Tibial nerve (tissue), 3 donors: Measurements from ENCODE around the gene ZNF100.
"Not testable (repeated sequence)": the region's sequence is repeated elsewhere in the genome, so short reads cannot be mapped to it uniquely, and the experiment has no call there.

Experiments
- POLR2A ChIP-seq, 2 donors: fragments of 450-650 bp; IDR thresholded peaks; one replicate each; pipeline ENCODE4 v1.6.1; 2017; ENCODE audit warnings: antibody characterized with exemption in 2 of 2, mild to moderate bottlenecking in 2 of 2, moderate library complexity in 2 of 2
- TF ChIP-seq, protein P1 (sequence below), 5 experiments: fragments of 200-600 bp in 3 of 5; fragments of 450-650 bp in 2 of 5; sonication (generic) in 3 of 5; IDR thresholded peaks; one replicate each; pipeline ENCODE4 v1.5.1; 2016 to 2019; ENCODE audit warnings: antibody characterized with exemption in 5 of 5, mild to moderate bottlenecking in 3 of 5, moderate library complexity in 2 of 5

DNA sequence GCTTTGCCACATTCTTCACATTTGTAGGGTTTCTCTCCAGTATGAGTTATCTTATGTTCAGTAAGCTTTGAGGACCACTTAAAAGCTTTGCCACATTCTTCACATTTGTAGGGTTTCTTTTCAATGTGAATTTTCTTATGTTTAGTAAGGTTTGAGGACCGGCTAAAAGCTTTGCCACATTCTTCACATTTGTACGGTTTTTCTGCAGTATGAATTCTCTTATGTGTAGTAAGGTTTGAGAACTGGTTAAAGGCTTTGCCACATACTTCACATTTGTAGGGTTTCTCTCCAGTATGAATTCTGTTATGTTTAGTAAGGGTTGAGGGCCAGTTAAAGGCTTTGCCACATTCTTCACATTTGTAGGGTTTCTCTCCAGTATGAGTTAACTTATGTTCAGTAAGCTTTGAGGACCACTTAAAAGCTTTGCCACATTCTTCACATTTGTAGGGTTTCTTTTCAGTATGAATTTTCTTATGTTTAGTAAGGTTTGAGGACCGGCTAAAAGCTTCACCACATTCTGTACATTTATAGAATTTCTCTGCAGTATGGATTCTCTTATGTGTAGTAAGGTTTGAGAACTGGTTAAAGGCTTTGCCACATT, 41.1 kb upstream of the ZNF100 start:
- TF ChIP-seq, protein P1, sequence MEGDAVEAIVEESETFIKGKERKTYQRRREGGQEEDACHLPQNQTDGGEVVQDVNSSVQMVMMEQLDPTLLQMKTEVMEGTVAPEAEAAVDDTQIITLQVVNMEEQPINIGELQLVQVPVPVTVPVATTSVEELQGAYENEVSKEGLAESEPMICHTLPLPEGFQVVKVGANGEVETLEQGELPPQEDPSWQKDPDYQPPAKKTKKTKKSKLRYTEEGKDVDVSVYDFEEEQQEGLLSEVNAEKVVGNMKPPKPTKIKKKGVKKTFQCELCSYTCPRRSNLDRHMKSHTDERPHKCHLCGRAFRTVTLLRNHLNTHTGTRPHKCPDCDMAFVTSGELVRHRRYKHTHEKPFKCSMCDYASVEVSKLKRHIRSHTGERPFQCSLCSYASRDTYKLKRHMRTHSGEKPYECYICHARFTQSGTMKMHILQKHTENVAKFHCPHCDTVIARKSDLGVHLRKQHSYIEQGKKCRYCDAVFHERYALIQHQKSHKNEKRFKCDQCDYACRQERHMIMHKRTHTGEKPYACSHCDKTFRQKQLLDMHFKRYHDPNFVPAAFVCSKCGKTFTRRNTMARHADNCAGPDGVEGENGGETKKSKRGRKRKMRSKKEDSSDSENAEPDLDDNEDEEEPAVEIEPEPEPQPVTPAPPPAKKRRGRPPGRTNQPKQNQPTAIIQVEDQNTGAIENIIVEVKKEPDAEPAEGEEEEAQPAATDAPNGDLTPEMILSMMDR (IDR thresholded peaks at IDR 0.05): not testable (repeated sequence)
- not testable (repeated sequence) for TF ChIP-seq POLR2A (IDR thresholded peaks at IDR 0.05)
